NK-92 treated with Interleukin-12 subunit alpha and Interleukin-12 subunit beta, amount 100 ng/mL, for 24 hours (cell line): ENCODE measurements around the gene CLN6.
"Not testable (repeated sequence)": the region's sequence is repeated elsewhere in the genome, so short reads cannot be mapped to it uniquely, and the experiment has no call there.

ENCODE experiments used
- DNase-seq: peaks from one replicate; lab custom pipeline; 2025; lab: John Stamatoyannopoulos, UW

CLN6 gene

GRCh38 chr15:68256675-68257450 is 27.3 kb upstream of the CLN6 start:
- DNase-seq: no peak

GRCh38 chr15:68252925-68253534 is 23.5 kb upstream of the CLN6 start:
- DNase-seq: no peak

DNA sequence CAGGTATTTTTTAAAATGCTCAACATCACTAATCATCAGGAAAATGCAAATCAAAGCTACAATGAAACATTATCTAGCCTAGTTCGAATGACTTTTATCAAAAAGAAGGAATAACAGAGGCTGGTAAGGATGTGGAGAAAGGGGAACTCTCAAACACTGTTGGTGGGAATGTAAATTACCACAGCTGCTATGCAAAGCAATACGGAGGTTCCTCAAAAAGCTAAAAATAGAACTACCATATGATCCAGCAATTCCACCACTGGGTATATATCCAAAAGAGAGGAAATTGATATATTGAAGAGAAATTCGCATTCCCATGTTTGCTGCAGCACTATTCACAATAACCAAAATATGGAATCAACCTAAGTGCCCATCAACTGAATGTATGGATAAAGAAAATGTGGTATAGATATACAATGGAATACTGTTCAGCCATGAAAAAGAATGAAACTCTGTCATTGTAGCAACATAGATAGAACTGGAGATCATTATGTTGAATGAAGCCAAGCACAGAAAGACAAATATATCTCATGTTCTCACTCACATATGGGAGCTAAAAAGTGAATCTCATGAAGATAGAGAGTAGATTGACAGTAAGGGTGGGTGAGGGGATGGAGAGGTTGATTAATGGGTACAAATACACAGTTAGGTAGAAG is 19.7 kb upstream of the CLN6 start:
- DNase-seq: no peak

DNA sequence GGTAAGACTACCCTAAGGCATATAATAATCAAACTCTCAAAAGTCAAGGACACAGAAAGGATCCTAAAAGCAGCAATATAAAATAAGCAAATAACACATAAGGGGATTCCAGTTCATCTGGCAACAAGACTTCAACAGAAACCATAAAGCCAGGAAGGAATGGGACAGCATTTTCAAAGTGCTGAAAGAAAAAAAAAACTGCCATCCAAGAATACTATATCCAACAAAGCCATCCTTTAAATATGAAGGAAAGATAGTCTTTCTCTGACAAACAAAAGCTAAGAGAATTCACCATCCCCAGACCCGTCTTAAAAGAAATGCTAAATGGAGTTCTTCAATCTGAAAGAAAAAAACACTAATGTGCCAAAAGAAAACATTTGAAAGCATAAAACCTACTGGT is 14.7 kb upstream of the CLN6 start:
- no peak for DNase-seq

DNA sequence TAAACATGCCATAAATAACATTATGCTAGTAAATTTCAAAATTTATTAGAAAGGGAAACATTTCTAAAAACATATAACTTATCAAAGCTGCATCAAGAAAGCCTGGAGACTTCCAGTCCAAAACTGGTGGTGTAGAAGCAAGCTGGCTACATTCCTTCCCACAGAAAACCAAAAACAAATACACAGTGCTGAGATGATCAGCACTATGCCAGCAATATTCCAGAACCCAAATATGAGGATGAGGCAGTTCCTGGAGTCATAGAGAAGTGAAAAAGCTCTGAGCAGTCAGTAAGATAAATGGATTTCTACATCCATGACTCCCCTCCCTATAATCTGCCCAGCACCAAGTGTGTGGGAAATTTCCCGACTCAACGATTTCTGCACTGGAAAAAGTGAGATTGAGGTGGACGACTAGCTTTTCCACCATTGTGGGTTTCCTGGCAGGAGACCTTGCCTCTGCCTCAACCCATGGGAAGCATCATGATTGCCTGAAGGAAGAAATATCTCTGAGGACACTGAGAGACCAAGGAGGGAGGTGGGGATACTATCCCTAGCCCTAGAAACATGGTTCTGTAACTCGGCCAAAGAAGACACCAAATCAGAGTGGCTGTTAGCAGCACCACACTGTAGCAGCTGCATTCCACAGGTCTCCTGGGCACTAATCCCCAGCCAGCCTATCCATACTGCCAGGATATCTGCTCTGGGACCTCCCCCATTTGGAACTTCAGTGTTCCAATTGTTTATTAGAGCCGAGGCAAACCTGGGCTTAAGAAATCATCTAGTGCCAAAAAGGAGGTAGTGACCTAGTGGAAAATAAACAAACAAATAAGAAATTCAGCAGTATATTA is 11.8 kb upstream of the CLN6 start:
- DNase-seq: no peak

DNA sequence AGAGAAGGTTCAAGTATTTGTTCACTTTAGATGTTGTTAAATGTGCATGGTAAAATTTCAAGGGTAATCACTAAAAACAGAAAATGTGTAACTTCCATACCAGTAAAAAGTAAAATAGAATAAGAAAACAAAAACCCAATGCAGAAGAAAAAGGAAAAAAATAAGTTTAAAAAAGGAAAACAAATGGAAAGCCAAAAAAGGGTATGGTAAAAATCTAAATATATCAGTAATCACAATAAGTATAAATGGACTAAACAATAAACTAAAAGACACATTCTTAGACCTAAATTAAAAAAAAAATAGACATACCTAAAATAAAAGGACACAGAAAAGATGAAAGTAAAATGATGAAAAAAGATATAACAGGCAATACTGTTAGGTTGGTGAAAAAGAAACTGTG is 9.5 kb upstream of the CLN6 start:
- DNase-seq: no peak

GRCh38 chr15:68235022-68235421 is 5.5 kb upstream of the CLN6 start:
- no peak for DNase-seq

DNA sequence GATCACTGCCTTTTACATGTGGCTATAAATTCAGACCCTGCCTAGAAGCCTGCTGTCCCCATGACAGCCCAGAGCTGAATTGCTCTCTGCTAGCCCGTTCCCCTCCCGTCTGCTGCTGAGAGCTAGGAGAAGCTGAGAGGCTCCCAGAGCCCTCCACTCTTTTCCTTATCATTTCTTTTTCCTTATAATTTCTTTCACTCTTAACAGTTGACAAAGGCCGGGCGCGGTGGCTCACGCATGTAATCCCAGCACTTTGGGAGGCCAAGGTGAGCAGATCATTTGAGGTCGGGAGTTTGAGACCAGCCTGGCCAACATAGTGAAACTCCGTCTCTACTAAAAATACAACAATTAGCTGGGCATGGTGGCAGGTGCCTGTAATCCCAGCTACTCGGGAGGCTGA is 5.0 kb upstream of the CLN6 start:
- not testable (repeated sequence) for DNase-seq

GRCh38 chr15:68234060-68234459 is 4.5 kb upstream of the CLN6 start:
- no peak for DNase-seq

GRCh38 chr15:68232937-68233336 is 3.4 kb upstream of the CLN6 start:
- DNase-seq: no peak

DNA sequence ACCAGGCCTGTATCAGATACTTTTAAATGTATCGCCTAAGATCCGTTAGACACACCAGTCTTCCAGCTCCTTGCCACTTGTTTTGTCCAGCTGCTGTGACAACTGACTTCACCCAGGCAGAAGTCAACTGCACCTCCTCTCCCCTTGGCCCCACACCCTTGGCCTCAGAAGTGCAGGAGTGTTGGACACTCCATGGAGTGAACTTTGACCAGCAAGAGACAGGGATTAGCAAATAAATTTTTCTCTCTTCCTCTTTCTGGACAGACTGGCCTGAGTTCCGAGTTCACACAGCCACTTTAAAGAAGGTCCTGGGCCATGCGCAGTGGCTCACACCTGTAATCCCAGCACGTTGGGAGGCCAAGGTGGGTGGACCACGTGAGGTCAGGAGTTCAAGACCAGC is 2.9 kb upstream of the CLN6 start:
- no peak for DNase-seq

GRCh38 chr15:68231102-68231818 is 1.7 kb upstream of the CLN6 start:
- no peak for DNase-seq

DNA sequence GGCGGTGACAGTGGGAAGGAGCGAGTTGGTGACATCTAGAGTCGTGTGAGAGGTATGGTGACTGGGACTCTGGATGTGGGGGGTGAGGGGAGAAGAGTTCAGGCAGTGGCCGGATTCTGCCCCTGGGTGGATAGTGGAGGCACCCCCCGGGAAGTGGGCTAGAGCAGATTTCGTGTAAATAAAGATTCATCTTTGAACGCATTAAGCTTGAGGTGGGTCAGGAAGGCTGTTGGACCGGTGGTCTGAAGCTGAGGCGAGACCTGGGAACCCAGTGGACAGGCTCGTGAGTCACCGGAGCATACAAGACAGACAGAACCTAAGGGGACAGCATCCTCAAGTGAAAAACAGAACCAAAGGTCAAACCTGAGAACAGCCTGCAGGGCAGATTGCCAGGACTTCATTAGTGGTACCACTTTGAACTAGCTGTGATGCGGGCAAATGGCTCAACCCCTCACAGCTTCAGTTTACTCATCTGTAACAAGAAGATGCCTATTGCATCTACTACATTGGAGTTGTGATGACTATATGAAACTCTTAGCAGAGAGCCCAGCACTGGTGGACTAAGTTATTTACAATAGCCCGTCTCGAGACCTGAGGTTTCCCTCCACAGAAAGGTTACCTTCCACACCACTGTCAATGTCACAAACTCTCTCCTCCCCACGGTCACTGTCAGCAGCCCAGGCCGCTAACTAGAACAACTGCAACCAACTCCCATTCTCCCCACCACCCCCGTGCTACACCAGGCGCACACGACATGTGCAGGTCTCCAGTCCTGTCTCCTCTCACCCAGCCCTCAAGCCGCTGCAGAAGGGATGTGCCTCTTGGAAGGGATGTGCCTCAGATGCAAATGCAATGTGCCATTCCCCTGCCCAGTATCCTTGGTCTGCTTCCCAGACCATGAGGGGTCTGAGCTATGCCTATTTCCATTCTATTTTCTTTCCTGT is 901 bp upstream of the CLN6 start:
- no peak for DNase-seq

GRCh38 chr15:68228971-68229385 is 550 bp downstream of the CLN6 start:
- DNase-seq: no peak

DNA sequence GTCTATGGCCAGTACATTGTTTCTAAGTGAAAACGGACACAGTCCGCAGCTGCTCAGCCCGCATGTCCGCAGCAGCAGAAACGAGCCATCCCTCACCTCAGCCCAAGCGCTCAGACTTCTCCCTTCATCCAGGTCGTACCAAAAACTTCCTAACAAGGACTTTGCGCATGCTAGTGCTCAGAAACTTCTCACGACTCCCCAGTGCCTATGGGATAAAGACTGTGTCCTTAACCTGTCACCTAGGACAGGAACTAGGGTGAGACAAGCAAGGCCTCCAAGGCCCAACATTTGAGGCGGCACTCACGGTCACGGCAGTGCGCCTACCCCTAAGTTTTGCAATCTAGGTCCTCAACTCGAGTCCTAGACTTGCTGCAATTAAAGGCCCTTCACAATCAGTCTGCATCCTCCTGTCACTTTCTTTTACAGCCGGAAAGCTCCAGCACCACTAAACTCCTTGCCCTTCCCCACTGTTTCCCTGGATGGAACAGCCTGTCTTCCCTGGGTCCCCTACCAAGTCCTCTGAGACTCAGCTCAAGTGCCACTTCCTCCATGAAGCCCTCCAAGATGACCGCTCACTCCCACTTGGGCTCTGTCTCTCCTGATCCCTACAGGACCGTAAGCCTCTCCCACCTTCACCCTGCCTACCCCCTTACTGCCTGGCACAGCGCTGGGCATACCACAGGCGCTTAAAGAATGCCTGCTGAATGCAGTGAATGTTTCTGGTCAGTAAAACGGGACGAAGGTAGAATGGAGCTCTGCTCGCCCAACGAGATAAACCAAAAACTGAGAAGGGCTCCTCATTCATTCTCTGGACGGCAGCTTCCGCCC is 1.2 kb downstream of the CLN6 start:
- DNase-seq: no peak

GRCh38 chr15:68227643-68228142 is 1.8 kb downstream of the CLN6 start:
- no peak for DNase-seq

- not testable (repeated sequence) for DNase-seq
These were observed 4.1 kb downstream of the CLN6 start for GRCh38 chr15:68225442-68225841.

DNA sequence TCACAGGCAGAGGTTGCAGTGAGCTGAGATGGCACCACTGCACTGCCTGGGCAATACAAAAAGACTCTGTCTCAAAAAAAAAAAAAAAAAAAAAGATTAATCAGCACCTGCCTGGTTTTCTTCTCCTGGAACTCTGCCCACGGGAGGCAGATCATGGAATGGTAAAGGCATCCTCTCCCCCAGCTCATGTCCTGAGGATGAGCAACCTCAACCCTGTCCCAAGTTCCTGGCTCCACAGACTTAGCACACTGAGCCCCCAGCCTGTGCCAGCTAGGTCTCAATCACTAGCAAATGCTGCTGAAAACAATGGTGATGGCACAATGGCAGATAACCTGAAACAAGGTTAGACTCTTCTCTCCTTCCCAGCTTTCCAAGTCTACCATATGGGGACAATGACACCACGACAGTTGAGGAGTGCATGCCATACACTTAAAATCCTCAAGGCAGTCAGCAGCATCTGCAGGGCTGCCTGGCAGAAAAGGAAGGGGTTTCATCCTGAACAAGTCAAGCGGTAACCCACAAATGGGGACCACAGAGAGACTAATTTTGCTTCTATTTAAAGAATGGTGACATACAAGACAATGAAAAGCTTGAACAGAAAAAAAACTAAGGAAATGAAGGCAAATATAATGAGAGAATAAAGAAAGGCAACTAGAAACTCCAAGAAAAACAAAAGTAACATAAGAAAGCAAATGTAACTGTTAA is 4.8 kb downstream of the CLN6 start:
- no peak for DNase-seq

DNA sequence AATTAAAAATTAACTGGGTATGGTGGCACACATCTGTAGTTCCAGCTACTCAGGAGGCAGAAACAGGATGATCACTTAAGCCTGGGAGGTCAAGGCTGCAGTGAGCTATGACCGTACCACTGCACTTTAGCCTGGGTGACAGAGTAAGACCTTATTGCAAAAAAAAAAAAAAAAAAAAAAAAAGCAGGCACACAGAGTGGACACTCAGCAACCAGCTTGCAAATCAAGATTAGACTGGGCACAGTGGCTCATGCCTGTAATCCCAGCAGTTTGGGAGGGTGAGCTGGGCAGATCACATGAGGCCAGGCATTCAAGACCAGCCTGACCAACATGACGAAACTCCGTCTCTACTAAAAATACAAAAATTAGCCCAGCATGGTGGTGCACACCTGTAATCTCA is 5.4 kb downstream of the CLN6 start:
- DNase-seq: no peak
